ENCODE results near the gene SLIT3.
"Not testable (repeated sequence)": the region's sequence is repeated elsewhere in the genome, so short reads cannot be mapped to it uniquely, and the experiment has no call there.

The SLIT3 gene

DNA sequence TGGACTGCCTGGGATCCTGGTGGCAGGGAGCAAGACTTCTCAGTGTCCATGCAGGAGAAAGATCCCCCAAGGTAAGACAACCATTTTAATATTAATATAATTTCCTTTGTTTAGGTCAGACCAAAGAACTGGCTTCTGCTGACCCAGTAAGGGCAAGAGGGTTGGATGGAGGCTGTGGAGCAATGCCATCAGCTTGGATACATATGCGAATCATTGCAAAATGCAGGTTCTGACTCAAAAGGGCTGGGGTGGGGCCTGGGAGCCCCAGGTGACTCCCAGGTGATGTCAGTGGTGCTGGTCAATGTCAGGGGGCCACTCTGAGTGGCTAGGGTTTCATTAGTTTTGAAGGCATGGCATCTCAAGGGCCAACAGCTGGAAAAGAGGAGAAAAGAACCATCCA, 632.9 kb downstream of the SLIT3 start:
- DNase-seq (ENCODE audit: low spot score) = no peak

DNA sequence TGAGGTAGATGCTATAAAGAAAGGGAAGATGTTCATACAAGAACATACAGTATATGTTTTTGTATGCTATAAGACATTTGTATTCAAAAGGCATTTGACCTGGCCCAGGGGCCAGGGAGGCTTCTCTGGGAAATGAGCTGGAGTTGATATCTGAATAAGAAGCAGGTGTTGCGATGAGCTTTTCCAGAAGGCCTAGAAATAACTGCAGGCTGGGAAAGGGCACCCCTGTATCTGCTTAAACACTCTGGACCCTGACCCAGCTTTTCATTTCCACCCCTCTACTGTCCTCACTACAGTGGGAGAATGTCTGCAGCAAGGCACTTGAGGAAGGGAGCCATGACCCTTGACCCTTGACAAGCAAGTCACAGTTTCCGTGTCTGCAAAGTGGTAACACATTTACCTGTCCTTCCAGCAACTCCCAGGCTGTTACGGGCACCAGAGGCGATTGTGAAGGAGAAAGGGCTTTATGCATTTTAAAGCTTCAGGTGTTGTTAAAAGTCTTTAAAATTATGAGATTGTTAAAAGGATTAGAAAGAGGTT, 633.6 kb downstream of the SLIT3 start:
- no peak for DNase-seq (ENCODE audit: low spot score)

DNA sequence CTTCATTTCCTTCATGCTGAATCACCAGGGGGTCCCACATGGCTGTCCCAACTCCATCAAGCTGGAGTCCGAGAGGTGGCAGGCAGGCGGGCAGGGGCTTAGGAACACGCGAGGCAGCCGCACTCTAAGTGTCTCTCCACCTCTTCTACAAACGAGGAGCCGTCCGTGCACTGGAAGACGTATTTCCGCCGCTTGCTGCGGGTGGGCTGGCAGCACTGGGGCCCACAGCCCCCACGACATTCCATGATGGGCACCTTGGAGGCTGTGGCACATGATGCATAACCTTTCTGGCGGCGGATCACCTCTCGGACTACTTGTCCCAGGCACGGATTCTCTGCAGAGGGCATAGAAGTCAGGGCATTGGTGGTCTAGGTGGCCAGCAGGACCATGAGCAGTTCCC, 634.6 kb downstream of the SLIT3 start:
- DNase-seq (ENCODE audit: low spot score) = no peak

DNA sequence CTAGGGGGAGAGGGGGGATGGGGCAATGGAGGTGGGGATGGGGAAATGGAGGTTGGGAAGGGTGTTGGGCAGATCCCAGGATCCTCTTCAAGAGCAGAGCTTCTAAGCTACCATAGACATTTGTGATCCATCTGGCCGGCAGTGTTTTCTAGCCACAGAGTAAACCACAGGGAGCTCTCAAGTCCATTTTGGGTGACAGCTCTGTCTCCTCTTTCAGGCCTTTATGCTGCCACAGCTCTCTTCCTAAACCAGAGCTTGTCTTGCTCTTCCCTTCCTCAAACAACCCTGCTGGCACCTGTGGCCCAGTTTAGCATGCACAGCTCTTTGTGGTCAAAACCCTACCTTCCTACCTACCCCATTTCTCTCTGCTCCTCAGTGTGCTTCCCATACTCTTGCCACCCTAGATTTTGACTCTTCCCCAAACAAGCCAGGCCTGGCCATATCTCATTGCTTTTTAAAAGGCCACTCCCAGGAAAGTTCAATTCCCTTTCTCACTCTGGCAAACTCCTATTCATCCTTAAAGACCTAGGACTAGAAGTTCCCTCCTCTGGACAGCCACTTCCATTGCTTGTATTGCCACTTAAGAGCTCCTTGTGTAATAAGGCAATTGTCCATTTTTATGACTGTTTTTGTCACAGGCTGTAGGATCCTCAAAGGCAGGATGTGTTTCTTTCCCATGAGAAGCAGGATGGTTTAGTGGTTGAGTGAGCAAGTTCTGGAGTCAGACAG, 637.5 kb downstream of the SLIT3 start:
- no peak for DNase-seq (ENCODE audit: low spot score)

DNA sequence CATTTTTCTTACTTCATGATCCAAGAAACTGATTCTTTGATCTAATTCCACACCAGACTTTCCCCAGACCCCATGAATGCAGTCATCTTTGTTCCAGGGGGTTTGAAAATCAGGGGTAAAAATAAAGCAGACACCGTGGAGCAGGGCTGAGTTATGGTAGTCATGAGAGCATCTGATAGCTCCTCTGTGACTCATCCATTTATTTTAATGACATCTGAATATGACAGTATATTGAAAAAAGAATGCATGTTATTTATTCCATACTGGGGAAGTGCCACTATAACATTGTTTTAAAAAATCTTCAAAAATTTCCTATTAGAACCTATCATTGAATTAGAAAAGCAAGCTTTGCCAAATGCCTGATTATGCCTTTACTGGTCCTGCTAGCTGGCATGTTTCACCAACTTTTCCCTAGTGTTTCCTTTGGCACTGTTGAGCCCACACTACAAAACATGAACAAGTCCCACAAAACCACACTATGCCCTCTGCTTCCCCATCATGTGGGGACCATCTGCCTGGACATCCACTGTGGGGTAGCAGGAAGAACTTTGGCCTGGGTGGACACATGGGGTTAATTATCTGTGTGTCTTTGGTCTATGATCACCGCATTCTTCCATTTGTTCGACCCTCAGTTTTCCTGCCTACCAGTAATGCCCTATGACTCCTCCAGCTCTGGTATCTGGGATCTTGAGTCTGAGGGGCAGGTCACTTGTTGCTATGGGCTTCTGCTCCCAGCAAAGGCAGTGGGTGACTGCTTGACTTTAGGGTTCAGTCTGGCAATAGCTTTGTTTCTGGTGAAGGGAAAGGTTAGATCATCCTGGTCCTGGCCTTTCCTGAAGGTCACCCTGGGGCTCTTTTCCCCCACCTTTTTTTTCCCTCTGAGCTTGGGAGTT, 639.1 kb downstream of the SLIT3 start:
- DNase-seq (ENCODE audit: low spot score) = no peak

DNA sequence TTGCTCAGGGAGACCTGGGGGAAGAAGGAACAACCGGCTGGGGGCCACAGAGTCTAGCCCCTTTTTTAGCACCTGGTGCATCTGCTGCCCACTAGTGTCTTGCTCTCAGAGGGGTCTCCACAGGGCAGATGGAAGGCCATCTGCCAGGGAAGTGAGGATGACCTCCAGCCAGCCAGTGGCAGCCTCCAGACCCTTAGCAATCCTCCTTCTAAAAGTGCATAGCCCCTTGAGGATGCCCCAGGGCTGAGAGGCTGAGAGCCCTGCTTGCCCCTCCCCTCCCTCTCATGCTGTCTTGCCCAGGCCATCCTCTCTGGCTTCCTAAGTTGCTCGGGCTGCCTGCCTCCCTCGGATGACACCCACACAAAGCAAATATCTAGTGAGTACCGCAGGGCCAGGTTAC, 640.2 kb downstream of the SLIT3 start:
- no peak for DNase-seq (ENCODE audit: low spot score)

DNA sequence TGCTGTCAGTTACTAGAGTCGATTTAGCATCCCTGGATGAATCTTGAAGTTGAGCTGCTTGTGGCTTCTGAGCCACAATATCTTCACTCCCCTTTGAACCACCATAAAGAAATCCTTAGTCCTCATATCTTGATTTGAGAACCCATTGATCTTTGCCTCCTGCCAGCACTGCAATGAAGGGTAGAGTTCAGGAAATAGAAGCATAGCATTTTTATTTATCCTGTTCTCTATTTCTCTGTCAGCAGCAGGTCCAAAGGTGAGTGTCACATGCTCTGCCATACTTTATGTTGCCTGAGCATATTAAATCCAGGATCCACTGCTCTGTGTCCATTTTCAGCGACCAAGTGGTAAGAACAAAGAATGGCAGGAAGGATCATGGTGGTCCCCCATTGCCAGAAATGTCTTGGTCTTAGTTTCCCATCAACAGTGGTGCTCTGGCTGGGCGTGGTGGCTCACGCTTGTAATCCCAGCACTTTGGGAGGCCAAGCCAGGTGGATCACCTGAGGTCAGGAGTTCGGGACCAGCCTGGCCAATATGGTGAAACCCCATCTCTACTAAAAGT, 641.6 kb downstream of the SLIT3 start:
- no peak for DNase-seq (ENCODE audit: low spot score)

DNA sequence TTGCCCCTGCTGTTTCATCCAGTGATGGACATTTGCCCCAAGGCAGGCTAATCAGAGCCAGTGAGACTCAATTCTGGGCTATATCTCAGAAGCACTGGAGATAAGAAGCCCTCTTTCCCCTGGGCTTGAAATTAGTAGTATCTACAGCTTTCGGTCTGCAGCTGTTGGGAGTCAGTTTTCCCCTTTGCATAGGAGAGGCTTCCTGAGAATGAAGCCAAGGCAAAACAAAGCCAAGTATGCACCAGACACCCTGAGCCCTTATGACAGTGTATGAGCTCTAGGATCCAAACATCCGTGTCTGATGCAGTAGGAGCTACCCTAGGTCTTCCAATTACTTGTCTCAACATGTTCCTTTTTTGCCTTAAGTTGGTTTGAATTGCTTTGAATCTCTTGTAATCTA, 642.5 kb downstream of the SLIT3 start:
- no peak for DNase-seq (ENCODE audit: low spot score)

DNA sequence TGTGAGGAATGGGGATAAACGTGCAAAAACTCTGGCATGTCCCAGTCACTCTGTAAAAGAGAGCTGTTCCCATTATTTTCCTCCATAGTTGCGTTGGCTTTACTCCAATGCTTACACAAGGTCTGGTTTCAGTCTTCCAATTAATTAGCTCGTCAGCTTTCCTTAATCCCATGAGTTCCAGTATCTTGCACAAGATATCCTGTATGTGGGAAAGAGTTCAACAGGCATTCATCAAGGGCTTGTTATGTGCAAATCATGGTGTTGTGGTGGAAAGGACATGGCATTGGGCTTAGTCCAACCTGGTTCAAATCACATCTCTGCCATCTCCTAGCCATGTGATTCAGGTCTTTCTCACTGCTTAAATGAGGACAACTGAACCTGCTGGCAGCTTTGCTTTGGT, 644.3 kb downstream of the SLIT3 start:
- peak; percentile 56 for DNase-seq (ENCODE audit: low spot score)

DNA sequence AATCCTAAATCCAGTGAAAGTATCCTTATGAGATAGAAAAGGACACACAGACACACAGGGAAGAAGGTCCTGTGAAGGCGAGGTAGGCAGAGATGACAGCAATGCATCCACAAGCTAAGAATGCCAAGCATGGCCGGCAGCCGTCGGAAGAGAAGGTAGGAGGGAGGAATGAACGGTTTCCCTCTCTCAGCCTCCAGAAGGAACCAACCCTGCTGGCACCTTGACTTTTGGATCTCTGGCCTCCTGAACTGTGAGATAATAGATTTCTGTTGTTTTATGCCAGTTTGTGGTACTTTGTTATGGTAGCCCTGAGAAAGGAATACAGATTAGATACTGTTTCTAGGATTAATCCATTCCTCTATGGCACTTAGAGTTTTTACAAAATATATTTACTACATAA, 645.6 kb downstream of the SLIT3 start:
- DNase-seq (ENCODE audit: low spot score) = no peak

DNA sequence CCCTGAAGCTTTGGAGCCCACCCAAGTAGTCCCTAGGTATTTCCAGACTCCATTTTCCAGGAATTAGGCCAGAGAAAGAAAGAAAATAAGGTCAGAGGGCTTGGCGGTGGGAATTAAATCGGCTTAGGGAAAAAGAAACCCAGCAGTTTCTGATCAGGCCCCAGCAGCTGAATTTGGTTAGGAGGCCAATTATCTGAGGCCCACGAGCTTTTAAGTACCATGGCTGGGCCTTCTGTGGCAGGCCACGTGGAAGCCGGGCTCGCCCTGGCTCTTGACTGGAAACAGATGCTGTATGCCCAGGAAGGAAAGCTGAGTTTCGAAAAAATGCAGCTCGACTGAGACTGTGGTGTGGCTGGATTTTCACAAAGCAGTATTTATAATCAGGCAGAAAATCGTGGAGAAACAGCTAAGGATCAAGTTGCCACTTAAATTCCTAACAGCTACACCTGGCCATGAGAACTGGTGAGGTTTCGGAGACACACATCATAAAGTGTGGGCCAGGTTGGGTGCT, 646.7 kb downstream of the SLIT3 start:
- DNase-seq (ENCODE audit: low spot score) = peak; percentile 92

DNA sequence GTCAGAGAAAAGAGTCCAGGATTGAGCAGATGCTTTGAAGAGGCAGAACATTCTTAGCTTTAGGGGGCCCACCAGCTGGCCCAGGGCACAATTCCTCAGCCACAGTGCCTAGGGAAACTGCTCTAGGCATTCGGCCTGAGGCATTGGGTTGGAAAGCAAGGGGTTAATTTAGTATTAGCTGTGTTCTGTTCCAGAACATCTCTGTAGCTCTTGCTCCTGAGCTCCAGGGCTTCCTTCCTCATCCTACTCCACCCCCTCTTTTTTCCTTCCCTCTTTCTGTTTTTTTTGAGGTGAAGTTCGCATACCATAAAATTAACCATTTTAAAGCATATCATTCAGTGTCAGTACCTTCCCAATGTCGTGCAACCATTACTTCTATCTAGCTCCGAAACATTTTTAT, 647.3 kb downstream of the SLIT3 start:
- no peak for DNase-seq (ENCODE audit: low spot score)

DNA sequence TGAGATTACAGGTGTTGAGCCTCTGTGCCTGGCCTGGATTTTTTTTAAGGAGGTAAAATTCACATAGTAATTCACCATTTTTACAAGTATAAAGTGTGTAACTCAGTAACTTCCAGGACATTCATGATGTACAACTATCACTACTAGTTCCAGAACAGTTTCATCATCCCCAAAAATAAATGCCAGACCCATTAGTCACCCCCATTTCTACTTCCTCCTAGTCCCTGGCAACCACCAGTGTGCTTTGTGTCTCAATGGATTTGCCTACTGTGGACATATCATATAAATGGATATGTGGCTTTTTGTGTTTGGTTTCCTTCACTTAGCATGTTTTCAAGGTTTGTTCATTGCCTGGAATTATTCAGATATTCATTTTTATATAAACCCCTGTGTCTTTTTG, 649.3 kb downstream of the SLIT3 start:
- peak; percentile 85 for DNase-seq (ENCODE audit: low spot score)

DNA sequence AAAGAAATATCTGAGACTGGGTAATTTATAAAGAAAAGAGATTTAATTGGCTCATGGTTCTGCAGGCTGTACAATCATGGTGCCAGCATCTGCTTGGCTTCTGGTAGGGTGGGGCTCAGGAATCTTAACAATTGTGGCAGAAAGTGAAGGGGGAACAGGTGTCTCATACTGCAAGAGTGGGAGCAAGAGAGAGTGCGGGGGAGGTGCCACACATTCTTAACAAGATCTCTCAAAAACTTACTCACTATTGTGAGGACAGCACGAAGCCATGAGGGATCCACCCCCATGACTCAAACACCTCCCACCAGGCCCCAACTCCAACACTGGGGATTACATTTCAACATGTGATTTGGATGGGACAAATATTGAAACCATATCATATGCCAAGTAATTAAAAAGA, 651.6 kb downstream of the SLIT3 start:
- no peak for DNase-seq (ENCODE audit: low spot score)

DNA sequence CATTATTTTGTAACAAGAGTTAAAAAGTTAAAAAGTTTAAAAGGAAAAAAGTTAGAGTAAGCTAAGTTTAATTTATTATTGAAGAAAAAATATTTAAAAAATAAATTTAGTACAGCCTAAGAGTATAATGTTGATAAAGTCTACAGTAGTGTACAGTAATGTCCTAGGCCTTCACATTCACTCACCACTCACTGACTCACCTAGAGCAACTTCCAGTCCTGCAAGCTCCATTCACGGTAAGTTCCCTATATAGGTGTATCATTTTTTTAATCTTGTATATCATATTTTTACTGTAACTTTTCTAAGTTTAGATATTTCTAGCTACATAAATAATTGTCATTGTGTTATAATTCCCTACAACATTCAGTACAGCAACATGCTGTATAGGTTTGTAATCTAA, 652.4 kb downstream of the SLIT3 start:
- no peak for DNase-seq (ENCODE audit: low spot score)

DNA sequence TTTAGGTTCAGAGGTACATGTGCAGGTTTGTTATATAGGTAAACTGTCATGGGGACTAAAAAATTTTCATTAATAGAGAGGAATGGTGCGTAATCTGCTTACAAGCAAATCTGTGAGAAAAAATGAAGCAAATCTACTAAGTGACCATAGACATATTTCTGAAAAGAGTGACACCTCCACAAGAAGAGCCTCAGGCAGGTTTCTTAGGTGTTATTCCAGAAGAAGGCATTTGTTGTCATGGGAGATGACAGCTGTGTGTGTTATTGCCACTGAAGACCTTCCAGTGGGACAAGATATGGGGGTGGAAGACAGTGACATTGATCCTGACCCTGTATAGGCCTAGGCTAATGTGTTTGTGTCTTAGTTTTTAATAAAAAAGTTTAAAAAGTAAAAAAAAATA, 652.9 kb downstream of the SLIT3 start:
- no peak for DNase-seq (ENCODE audit: low spot score)

DNA sequence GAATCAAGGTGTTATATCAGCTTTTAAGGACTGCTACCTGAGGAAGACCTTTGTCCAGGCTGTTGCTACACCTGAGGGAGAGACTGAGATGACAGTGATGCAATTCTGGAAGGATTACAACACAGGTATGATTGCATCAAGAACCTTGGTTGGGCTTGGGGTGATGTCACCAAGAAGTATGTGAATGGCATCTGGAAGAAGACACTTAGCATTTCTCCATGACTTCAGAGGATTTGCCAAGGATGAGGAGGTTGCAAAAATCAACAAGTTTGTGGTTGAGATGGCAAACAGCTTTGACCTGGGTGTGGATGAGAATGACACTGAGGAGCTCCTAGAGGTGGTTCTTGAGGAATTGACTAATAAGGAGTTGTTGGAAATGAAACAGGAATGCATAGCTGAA, 653.9 kb downstream of the SLIT3 start:
- DNase-seq (ENCODE audit: low spot score) = peak; percentile 61

DNA sequence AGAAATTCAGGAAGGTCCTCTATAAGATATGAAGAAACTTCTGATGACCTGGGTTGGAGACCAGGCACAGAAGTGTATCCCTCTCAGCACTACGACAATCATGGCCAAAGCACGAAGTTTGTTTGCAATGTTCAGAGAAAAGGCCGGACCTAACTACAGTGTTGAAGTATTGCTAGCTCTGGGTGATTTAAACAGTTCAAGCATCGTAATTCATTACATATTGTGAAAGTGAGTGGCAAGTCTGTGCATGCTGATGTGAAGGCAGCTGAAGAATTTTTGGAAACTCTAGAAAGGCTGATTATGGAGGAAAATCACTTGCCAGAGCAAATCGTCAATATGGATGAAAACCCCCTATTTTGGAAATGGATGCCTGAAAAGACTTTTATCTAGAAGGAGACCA, 654.6 kb downstream of the SLIT3 start:
- DNase-seq (ENCODE audit: low spot score) = no peak

DNA sequence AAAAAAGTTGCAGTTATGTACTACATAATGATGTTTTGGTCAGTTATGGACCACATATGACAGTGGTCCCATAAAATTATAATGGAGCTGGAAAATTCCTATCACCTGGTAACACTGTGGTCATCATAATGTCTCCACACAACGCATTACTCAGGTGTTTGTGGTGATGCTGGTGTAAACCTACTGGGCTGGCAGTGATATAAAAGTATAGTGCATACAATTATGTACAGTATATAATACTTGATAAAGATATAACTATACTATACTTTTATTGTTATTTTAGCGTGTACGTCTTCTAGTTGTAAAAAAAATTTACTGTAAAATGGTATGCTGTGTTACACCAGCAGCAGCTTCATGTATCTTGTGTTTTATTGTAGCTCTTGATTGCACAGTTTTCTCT, 655.7 kb downstream of the SLIT3 start:
- no peak for DNase-seq (ENCODE audit: low spot score)

DNA sequence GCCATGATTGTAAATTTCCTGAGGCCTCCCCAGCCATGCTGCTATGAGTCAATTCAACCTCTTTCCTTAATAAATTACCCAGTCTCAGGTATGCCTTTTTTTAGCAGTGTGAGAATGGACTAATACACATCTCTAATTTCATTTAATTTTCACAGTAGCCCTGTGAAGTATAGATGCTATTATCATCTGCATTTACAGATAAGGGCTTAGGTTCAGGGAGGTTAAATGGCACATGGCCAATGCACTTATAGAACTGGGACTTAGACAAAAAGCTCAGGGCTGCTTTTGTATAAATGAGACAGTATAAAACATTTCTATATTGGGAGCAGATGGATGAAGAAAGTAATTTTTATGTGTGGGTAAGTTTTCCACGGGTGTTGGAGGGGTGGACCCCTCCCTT, 658.9 kb downstream of the SLIT3 start:
- no peak for DNase-seq (ENCODE audit: low spot score)

DNA sequence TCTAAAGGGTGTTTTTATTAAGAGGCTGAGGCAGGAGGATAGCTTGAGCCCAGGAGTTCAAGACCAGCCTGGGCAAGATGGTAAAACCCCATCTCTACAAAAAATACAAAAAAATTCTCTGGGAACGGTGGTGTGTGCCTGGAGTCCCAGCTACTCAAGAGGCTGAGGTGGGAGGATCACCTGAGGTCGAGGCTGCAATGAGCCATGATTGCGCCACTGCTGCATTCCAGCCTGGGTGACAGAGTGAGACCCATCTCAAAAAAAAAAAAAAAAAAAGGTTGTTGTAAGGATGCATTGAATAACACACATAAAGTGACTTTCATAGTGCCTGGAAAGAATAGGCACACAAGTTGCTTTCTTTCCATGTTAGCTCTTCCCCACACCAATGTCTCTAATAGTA, 662.1 kb downstream of the SLIT3 start:
- not testable (repeated sequence) for DNase-seq (ENCODE audit: low spot score)

DNA sequence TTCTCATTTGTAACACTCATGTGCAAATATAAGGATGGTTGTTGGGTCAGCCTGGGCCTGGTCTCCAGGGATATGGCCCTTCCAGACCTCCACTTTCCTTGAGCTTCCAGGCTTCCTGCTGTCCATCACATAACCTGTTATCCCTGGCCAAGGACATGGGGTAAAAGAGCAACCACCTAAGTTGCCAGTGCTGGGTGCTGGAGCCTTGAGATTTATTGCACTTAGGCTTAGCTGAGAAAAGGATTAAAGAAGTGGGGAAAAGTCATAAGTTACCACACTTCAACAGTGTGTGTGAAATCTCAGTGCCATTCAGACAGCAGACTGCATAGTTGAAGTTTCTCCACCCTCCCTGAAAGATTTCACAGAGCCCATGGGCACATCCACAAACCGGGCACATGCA, 663.1 kb downstream of the SLIT3 start:
- no peak for DNase-seq (ENCODE audit: low spot score)

DNA sequence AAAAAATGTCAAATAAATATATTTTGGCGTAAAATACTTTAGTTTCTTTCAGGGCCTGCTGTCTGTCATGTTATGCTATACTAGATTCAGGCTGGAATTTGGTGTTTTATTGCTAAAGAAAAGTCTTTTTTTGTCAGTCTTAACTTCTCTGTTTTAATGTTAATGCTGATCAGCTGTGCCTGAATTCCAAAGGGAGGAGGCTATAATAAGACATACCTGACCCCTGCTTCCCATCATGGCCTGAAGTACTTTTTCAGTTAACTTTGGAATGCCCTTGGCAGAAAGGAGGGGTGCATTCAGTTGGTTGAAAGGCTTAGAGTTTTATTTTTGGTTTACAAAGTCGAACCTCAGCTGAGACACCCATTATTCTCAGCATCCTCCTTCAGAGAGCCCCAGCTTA, 663.7 kb downstream of the SLIT3 start:
- DNase-seq (ENCODE audit: low spot score) = no peak
